Naive thymus-derived CD8-positive, alpha-beta T cell (primary cell): ENCODE results near the gene SAMD9. TPM values are rescaled to one million over a fixed set of nuclear protein-coding genes. Genes with fewer than 3 reads are reported as not detected.

Source experiments
- ATAC-seq, 2 donors: fragments of 150-1000 bp; cut with Tn5 transposase in 1 of 2; sonication (Bioruptor Pico), chemical (Tn5 transposase) in 1 of 2; 1 replicate in 1 of 2; 2 replicates in 1 of 2; pipeline ENCODE4 v1.10.0; 2021; ENCODE audit warnings: mild to moderate bottlenecking in 2 of 2, moderate library complexity in 2 of 2
- POLR2A ChIA-PET: fragments of 350-600 bp; sonication (Branson Sonifier 250); formaldehyde crosslinking; loops from one replicate; lab custom pipeline; 2021; ENCODE audit warnings: antibody characterized with exemption; lab: Charles Lee
- DNase-seq, 10 donors: peaks; one replicate each; pipeline versions ENCODE4 v3.0.0 to v3.0.0-alpha.2; 2020 to 2022
- H3K27ac Mint-ChIP-seq, 10 donors: one replicate each; pipeline ENCODE4 v1.8.0; 2020 to 2022; ENCODE audit warnings: mild to moderate bottlenecking in 10 of 10, mixed read lengths in 10 of 10, moderate library complexity in 4 of 10, inconsistent platforms in 1 of 10
- H3K27me3 Mint-ChIP-seq, 5 donors: one replicate each; pipeline ENCODE4 v1.8.0; 2021 to 2022; ENCODE audit warnings: mixed read lengths in 5 of 5
- H3K36me3 Mint-ChIP-seq, 3 donors: one replicate each; pipeline ENCODE4 v1.8.0; 2020 to 2022; ENCODE audit warnings: mixed read lengths in 3 of 3, mild to moderate bottlenecking in 2 of 3, inconsistent platforms in 1 of 3
- H3K4me1 Mint-ChIP-seq, 4 donors: one replicate each; pipeline ENCODE4 v1.8.0; 2021 to 2022; ENCODE audit warnings: mixed read lengths in 4 of 4
- H3K4me3 Mint-ChIP-seq, 10 donors: one replicate each; pipeline ENCODE4 v1.8.0; 2020 to 2022; ENCODE audit warnings: mild to moderate bottlenecking in 10 of 10, mixed read lengths in 10 of 10, moderate library complexity in 6 of 10, inconsistent platforms in 1 of 10
- H3K9me3 Mint-ChIP-seq, 9 donors: one replicate each; pipeline ENCODE4 v1.8.0; 2020 to 2022; ENCODE audit warnings: mixed read lengths in 9 of 9, mild to moderate bottlenecking in 3 of 9, inconsistent platforms in 1 of 9, moderate library complexity in 1 of 9
- polyA plus RNA-seq, 3 donors: library from polyadenylated mRNA; unstranded; fragments of 300-500 nt; fragmentation: Illumina TruSeq; gene quantifications; one replicate each; pipeline ENCODE4 v1.2.3, GENCODE V29; 2021
- total RNA-seq, 8 experiments: library from RNA in 2 of 8; stranded (reverse) in 2 of 8; gene quantifications; one replicate each; pipeline ENCODE4 v1.2.3 and lab custom pipeline; 2021 to 2026

Gene SAMD9
- total RNA-seq (10 to 100 TPM; 46.8 to 49.9 TPM), polyA plus RNA-seq (10 to 100 TPM; 21.7 to 28.3 (median 22.7) TPM), total RNA-seq (lab: John Stamatoyannopoulos, UW) (47.3 to 245 (median 144) reads per million in 6 experiments)

- Mint-ChIP-seq H3K9me3 (peaks cover 0 to 37% (median 22%) of the 10 kb centered on the region in 9 donors), H3K27ac (peak within 1 kb of the TSS; percentile 88 to 96 (median 92)), H3K4me3 (peak within 1 kb of the TSS; percentile 82 to 96 (median 88)), H3K4me1 (peaks cover 11 to 51% (median 51%) of the 10 kb centered on the region in 4 donors), H3K27me3 (peaks cover 0 to 2% (median 0%) of the 10 kb centered on the region in 5 donors), H3K36me3 (peaks cover 29 to 53% (median 41%) of the 10 kb centered on the region in 3 donors)
- ATAC-seq (peak; percentile 99 to 100), DNase-seq (peak in 9 of 10 donors; percentile 47 to 84 (median 66))
- POLR2A ChIA-PET: interaction anchor here (0.9 to 2.0 kb wide), 7 partner anchors 21 to 1238 kb away, joined by 3 to 7 read pairs (median 5); partner anchors contain the start of genes ANKIB1, KRIT1, MTERF1 and RBM48
Measured at GRCh38 chr7:93117852-93118530, at the start of gene SAMD9. TSS of gene SAMD9 (minus strand) at chr7:93117979. CDS start at chr7:93106097, 11,882 bp downstream.

- DNase-seq: no peak
- POLR2A ChIA-PET: no interaction called here
- ATAC-seq: no peak
- Mint-ChIP-seq H3K9me3 (peaks cover 6 to 47% (median 23%) of the 10 kb centered on the region in 9 donors), H3K27ac (peak overlapping the region in 1 of 10 donors; percentile 43), H3K4me3 (no peak overlapping the region), H3K36me3 (peaks cover 0 to 11% (median 4%) of the 10 kb centered on the region in 3 donors), H3K27me3 (peaks cover 0 to 8% (median 5%) of the 10 kb centered on the region in 5 donors), H3K4me1 (peaks cover 0 to 8% (median 0%) of the 10 kb centered on the region in 4 donors)
Measured at GRCh38 chr7:93165447-93165846, 47.7 kb upstream of the SAMD9 start.

- Mint-ChIP-seq H3K36me3 (peaks cover 0 to 11% (median 4%) of the 10 kb centered on the region in 3 donors), H3K9me3 (peaks cover 6 to 47% (median 23%) of the 10 kb centered on the region in 9 donors), H3K27me3 (peaks cover 0 to 8% (median 5%) of the 10 kb centered on the region in 5 donors), H3K4me1 (peaks cover 0 to 8% (median 0%) of the 10 kb centered on the region in 4 donors), H3K27ac (peak overlapping the region in 1 of 10 donors; percentile 43), H3K4me3 (no peak overlapping the region)
- ATAC-seq (no peak), DNase-seq (no peak)
- POLR2A ChIA-PET: no interaction called here
Measured at GRCh38 chr7:93164766-93165165, 47.0 kb upstream of the SAMD9 start.

- H3K27me3 Mint-ChIP-seq: peaks cover 0 to 7% (median 5%) of the 10 kb centered on the region in 5 donors
- H3K4me1 Mint-ChIP-seq: peaks cover 0 to 8% (median 0%) of the 10 kb centered on the region in 4 donors
- POLR2A ChIA-PET: no interaction called here
- DNase-seq: no peak
- H3K27ac Mint-ChIP-seq: no peak overlapping the region
- no peak for ATAC-seq
- peaks cover 0 to 20% (median 11%) of the 10 kb centered on the region in 9 donors for H3K9me3 Mint-ChIP-seq
- no peak overlapping the region for H3K4me3 Mint-ChIP-seq
- peaks cover 0 to 5% (median 5%) of the 10 kb centered on the region in 3 donors for H3K36me3 Mint-ChIP-seq
Measured at GRCh38 chr7:93161181-93161762, 43.5 kb upstream of the SAMD9 start.

GRCh38 chr7:93160410-93160809, 42.6 kb upstream of the SAMD9 start:
- Mint-ChIP-seq H3K36me3 (peaks cover 0 to 5% (median 5%) of the 10 kb centered on the region in 3 donors), H3K9me3 (peaks cover 0 to 20% (median 11%) of the 10 kb centered on the region in 9 donors), H3K4me3 (no peak overlapping the region), H3K27me3 (peaks cover 0 to 7% (median 5%) of the 10 kb centered on the region in 5 donors), H3K4me1 (peaks cover 0 to 6% (median 0%) of the 10 kb centered on the region in 4 donors), H3K27ac (no peak overlapping the region)
- DNase-seq: no peak
- POLR2A ChIA-PET: no interaction called here
- no peak for ATAC-seq

GRCh38 chr7:93159490-93159889, 41.7 kb upstream of the SAMD9 start:
- peaks cover 0 to 20% (median 11%) of the 10 kb centered on the region in 9 donors for H3K9me3 Mint-ChIP-seq
- H3K27ac Mint-ChIP-seq: no peak overlapping the region
- peaks cover 0 to 7% (median 5%) of the 10 kb centered on the region in 5 donors for H3K27me3 Mint-ChIP-seq
- no peaks in the 10 kb centered on the region for H3K4me1 Mint-ChIP-seq
- DNase-seq (no peak), ATAC-seq (no peak)
- POLR2A ChIA-PET: no interaction called here
- peaks cover 0 to 5% (median 5%) of the 10 kb centered on the region in 3 donors for H3K36me3 Mint-ChIP-seq
- no peak overlapping the region for H3K4me3 Mint-ChIP-seq

- H3K27ac Mint-ChIP-seq: no peak overlapping the region
- H3K4me1 Mint-ChIP-seq: no peaks in the 10 kb centered on the region
- no peak for ATAC-seq
- peaks cover 0 to 5% (median 3%) of the 10 kb centered on the region in 3 donors for H3K36me3 Mint-ChIP-seq
- POLR2A ChIA-PET: no interaction called here
- H3K4me3 Mint-ChIP-seq: no peak overlapping the region
- DNase-seq: no peak
- H3K9me3 Mint-ChIP-seq: peaks cover 0 to 12% (median 7%) of the 10 kb centered on the region in 9 donors
- H3K27me3 Mint-ChIP-seq: peaks cover 0 to 7% (median 0%) of the 10 kb centered on the region in 5 donors
Measured at GRCh38 chr7:93156884-93157283, 39.1 kb upstream of the SAMD9 start.

- DNase-seq: no peak
- Mint-ChIP-seq H3K4me3 (peak overlapping the region in 1 of 10 donors; percentile 35), H3K9me3 (peaks cover 0 to 6% (median 0%) of the 10 kb centered on the region in 9 donors), H3K4me1 (peaks cover 16 to 39% (median 29%) of the 10 kb centered on the region in 4 donors), H3K36me3 (peaks cover 0 to 15% (median 9%) of the 10 kb centered on the region in 3 donors), H3K27me3 (peaks cover 0 to 3% (median 0%) of the 10 kb centered on the region in 5 donors), H3K27ac (peak overlapping the region in 4 of 10 donors; percentile 6 to 73 (median 38))
- no peak for ATAC-seq
- POLR2A ChIA-PET: no interaction called here
Measured at GRCh38 chr7:93150200-93150835, 32.5 kb upstream of the SAMD9 start.

GRCh38 chr7:93148727-93149126, 30.9 kb upstream of the SAMD9 start:
- Mint-ChIP-seq H3K36me3 (peaks cover 0 to 17% (median 16%) of the 10 kb centered on the region in 3 donors), H3K27me3 (no peaks in the 10 kb centered on the region), H3K27ac (peak overlapping the region; percentile 74 to 98 (median 96)), H3K9me3 (peaks cover 0 to 6% (median 0%) of the 10 kb centered on the region in 9 donors), H3K4me3 (peak overlapping the region; percentile 77 to 98 (median 88)), H3K4me1 (peaks cover 16 to 46% (median 30%) of the 10 kb centered on the region in 4 donors)
- ATAC-seq (no peak), DNase-seq (no peak)
- POLR2A ChIA-PET: no interaction called here

GRCh38 chr7:93148144-93148543, 30.4 kb upstream of the SAMD9 start, which contains the start of gene SAMD9L:
TSS of gene SAMD9L (minus strand) at chr7:93148385. CDS start at chr7:93135971, 12,414 bp downstream.
- H3K27me3 Mint-ChIP-seq: no peaks in the 10 kb centered on the region
- H3K4me1 Mint-ChIP-seq: peaks cover 19 to 50% (median 31%) of the 10 kb centered on the region in 4 donors
- peaks cover 5 to 17% (median 16%) of the 10 kb centered on the region in 3 donors for H3K36me3 Mint-ChIP-seq
- peak; percentile 56 to 64 for ATAC-seq
- POLR2A ChIA-PET: interaction anchor here (1.8 kb wide), 1 partner anchor 30 kb away, joined by 5 read pairs; the partner anchor contains the start of gene SAMD9
- peaks cover 0 to 6% (median 0%) of the 10 kb centered on the region in 9 donors for H3K9me3 Mint-ChIP-seq
- peak within 1 kb of the TSS; percentile 74 to 98 (median 96) for H3K27ac Mint-ChIP-seq
- peak within 1 kb of the TSS; percentile 84 to 98 (median 93) for H3K4me3 Mint-ChIP-seq
- peak in 3 of 10 donors; percentile 21 to 24 (median 23) for DNase-seq

- H3K27me3 Mint-ChIP-seq: no peaks in the 10 kb centered on the region
Measured at GRCh38 chr7:93147363-93147762, 29.6 kb upstream of the SAMD9 start.

More at GRCh38 chr7:93147363-93147762, 29.6 kb upstream of the SAMD9 start:
- POLR2A ChIA-PET: interaction anchor here (1.0 to 1.8 kb wide), 2 partner anchors 29 to 699 kb away, joined by 4 to 5 read pairs; partner anchors contain the start of genes GATAD1 and SAMD9
- ATAC-seq (peak; percentile 92), DNase-seq (peak in 7 of 10 donors; percentile 16 to 62 (median 35))
- peak overlapping the region; percentile 84 to 98 (median 93) for H3K4me3 Mint-ChIP-seq
- H3K27ac Mint-ChIP-seq: peak overlapping the region; percentile 60 to 98 (median 92)
- peaks cover 7 to 17% (median 16%) of the 10 kb centered on the region in 3 donors for H3K36me3 Mint-ChIP-seq
- H3K4me1 Mint-ChIP-seq: peaks cover 19 to 52% (median 31%) of the 10 kb centered on the region in 4 donors
- H3K9me3 Mint-ChIP-seq: peaks cover 0 to 6% (median 0%) of the 10 kb centered on the region in 9 donors
